Activated CD4-positive, CD25-positive, alpha-beta regulatory T cell treated with anti-CD3 and anti-CD28 coated beads, Interleukin-2, amount 50 U/mL, for 72 hours (primary cell): ENCODE data around the gene AFMID.

ENCODE experiments used
- DNase-seq: peaks from one replicate; pipeline ENCODE4 v3.0.0; 2021

AFMID gene

DNA sequence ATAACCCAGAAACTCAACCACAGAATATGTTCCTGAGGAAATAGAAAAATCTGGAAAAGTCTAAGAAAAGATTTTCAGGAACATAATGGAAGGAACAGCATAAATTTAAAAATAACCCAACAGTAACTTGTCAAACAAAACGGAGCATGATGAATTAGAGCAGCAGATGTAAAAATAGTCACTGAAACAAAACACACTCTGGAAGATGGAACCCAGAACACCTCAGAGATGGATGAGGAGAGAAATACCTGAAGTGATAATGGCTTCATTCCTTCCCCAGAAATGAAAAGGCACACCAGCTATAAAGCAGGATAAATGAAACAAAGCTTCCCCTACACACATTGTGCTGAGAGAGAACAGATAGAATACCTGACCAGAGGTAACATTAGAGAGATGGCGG lies 6.7 kb upstream of the AFMID start:
- no peak for DNase-seq

DNA sequence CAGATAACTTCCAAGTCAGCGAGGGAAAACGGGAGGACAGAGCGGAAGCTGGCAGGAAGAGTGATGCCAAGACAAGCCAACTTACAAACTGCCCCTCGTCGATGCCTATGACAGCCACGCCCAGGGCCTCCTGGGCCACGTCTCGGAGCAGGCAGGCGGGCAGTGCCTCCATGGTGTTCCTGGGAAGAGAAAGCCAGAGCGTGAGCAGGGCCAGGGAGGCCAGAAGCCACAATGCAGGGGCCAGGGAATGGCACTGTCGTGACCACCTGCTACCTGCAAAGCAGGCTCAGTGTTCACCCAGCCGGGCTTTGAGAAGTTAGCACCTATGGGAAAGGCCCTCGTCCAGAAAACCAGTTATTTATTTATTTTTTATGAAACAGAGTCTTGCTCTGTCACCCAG lies 4.7 kb upstream of the AFMID start:
- no peak for DNase-seq

DNA sequence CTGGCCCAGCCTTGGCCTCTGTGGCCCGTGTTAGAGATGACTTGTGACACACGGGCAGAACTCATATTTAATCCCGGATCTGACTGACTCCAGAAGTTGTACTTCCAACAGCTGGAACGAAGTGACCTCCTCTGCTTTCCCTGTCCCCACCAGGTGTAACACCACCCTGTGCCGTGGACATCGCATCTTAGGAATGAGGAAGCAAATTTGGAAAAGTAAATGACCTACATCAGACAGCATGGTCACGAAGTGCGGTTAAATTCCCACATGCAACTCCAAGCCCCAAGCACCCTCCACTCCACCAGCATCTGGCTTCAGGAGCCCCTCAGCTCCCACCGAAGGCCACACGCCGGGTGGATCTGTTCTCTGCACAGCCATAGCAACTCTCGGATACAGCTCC lies 3.2 kb upstream of the AFMID start:
- DNase-seq, result no peak

DNA sequence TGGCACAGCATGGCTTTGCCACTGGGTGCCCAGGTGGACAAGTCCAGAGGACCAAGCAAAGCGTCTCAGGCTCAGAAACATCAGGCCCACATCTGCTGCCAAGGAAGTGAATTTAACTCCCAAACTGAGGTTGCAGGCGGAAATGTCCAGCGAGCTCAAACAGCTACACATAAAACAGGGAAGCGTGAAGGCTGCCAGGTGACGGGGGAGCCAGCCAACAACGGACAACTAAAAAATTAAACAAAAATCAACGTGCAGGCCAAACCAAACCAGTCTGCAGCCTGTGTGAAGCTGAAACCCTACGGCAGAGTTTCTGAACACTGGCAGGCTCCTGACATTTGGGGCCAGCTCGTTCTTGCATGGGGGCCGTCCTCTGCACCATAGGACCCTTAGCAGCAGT lies 2.8 kb upstream of the AFMID start:
- DNase-seq, result no peak

DNA sequence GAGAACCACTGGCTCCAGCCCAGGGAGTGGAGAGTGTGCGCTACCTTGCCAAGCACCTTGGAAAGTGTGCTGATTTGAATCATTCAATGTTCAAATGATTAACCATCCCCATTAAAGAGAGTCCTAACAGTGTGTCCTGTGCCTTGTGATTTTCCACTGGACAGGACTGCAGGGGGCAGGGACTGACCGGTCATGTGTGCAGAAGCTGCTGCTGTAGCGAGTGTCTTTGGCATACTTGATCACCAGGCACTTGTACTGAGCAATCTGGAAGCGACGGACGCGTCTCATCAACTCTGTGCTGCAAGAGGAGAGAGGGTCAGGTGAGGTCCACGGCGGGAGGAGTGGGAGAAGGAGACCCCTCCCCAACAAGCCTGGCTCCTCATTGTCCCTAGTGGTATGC lies 2.3 kb upstream of the AFMID start:
- no peak for DNase-seq

DNA sequence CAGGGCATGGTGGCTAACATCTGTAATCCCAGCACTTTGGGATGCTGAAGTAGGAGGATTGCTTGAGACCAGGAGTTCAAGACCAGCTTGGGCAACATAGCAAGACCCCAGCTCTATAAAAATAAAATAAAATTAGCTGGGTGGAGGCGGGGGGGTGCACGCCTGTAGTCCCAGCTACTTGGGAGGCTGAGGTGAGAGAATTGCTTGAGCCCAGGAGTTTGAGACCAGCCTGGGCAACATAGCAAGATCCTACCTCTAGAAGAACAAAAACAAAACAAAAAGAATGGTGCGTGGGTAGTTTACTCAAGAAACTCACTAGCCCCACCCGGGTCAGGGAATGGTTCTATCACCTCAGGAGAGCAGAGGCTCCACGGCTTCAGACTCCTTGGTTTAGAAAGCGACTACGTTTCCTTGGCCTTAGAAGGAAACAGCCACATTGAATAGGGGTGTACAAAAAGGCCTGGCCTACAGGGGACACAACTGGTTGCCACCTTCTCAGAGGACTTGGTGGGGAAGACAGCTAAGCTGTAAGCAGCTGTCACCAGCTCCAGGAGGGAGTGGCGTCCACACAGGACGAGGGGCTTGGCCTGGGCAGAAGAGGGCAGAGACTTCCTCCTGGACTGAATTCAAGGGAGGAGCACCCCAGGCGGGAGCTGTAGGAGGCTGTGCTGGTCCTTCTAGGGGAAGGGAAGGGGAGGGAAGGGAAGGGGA lies 1.0 kb upstream of the AFMID start:
- DNase-seq, result no peak

DNA sequence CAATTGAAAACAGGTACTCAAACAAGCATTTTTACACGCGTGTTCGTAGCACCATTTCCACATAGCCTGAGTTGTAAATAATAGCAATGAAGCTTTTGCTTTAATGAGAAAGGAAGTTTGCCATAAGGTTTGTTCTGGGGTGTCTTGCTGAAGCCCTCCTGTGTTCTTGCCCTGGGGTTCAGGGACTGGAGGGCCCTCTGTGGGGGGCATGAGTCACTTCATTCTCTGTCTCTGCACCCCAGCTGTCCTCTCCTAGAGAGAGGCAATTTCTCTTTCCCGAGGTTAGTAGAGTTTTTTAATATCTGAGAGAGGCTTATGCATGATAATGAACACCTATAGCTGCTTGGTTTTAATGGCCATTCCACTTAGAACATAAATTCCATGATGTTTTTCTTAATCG lies 9.6 kb downstream of the AFMID start:
- no peak for DNase-seq

DNA sequence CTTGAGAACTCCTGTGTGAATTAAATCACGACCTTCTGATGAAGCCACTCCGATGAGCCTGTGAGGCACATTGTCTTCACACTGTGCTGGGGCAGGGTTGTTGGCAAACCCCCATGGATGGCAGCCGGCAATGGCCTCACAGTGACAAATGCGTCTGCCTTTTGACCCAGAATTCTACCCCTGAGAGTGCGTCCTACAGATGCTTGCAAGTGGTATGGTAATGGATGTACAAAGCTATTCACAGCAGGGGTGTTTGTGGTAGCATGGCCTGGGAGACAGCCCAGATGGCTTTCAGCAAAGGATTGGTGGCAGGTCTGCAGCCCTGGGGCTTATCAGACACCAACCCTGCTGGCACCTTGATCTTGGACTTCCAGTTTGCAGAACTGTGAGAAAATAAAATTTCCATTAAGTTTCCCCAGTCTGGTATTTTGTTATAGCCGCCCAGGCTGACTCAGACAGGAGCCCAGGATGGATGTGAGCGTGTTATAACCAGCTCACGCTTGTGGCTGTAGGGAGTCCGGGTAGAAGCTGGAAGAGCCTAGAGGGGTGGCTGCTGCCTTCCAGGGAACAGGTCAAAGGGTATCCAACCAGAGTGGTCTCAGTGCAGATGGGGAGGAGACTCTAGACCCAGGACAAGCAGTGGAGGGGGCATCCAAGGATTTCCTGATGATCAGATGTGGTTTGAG lies 10.1 kb downstream of the AFMID start:
- DNase-seq, result no peak

DNA sequence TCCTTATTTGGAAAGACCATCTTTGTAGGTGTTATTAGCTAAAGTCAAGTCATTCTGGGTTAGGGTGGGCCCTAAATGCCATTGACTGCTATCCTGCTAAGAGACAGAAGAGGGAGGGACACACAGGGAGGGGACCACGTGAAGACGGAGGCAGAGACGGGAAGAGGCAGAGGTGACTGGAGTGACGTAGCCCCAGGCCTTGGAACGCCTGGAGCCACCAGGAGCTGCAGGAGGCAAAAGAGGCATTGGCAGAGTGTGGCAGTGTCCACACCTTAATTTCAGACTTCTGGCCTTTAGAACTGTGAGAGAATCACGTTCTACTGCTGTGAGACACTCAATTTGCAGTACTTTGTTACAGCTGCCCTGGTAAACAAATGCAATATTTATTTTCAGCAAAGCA lies 13.3 kb downstream of the AFMID start:
- DNase-seq, result no peak

DNA sequence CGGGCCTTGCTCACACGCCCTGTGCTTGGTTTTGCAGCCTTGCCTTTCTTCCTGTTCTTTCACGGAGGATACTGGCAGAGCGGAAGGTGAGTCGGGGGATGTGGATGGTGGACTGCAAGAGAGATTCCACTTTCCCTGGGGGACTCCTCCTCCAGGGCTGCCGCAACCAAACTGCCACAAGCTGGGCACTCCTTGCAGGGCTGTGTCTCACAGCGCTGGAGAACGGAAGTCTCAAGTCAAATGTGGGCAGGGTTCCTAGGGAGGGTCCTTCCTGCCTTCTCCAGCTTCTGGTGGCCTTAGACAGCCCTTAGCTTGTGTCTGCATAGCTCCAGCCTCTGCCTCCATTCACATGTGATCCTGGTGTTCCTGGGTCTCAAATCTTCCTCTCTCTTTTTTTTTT lies 15.5 kb downstream of the AFMID start:
- DNase-seq, result no peak

DNA sequence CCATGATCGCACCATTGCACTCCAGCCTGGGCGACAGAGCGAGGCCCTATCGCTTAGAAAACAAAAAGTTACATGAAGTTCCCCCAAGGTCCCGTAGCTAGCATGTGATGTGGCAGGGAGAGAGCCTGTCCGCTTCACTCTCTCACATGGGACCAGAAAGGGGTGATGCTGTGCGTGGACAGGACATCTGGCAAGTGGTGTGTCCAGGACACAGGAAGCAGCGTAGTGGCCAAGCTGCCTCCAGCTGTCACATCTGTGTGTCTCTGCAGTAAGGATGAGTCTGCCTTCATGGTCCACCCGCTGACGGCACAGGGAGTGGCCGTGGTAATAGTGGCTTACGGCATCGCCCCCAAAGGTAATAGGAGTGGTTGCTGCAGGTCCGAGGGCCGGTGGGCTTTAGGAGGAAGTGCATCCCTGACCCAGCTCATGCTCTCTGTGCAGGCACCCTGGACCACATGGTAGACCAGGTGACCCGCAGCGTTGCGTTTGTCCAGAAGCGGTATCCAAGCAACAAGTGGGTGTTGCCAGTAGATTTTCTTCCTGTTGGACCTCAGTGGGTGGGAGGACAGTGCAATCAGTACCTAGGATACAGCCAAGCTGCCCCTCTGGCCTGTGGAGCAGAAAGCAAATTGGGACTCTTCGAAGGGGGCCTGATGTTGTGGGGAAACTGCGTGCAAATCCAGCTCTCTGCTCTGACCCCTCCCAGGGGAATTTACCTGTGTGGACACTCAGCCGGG lies 17.4 kb downstream of the AFMID start:
- DNase-seq, result no peak

DNA sequence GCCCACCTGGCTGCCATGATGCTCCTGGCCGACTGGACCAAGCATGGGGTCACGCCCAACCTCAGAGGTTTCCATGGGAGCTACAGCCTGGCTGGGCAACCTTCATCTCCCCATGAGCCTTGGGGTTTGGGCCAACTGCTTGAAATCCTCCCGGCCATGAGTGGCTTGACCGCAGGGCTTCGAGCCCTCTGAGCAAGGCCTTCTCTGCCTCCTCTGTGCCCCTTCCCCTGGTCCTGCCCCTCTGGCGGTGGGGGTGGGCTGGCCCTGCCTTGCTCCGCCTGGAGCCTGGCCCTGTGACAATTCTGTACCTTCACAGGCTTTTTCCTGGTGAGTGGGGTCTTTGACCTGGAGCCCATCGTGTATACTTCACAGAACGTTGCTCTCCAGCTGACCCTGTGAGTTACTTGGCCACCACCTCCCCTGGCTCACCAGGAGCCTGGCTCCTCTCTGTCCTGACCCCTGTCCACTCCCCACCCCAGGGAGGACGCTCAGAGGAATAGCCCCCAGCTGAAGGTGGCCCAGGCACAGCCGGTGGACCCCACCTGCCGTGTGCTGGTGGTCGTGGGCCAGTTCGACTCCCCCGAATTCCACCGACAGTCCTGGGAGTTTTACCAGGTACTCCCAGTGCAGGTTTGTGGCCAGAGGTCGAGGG lies 18.1 kb downstream of the AFMID start:
- no peak for DNase-seq

DNA sequence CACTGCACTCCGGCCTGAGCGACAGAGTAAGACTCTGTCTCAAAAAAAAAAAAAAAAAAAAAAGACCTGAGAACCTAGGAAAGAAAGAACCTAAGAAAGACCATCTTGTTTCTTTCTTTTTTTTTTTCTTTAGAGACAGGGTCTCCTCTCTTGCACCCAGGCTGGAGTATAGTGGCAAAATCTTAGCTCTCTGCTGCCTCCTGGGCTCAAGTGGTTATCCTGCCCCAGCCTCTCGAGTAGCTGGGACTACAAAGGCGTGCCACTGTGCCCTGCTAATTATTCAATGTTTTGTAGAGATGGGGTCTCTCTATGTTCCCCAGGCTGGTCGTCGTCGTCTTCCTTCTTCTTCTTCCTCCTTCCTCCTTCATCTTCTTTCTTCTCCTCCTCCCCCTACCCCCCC lies 19.1 kb downstream of the AFMID start:
- no peak for DNase-seq

DNA sequence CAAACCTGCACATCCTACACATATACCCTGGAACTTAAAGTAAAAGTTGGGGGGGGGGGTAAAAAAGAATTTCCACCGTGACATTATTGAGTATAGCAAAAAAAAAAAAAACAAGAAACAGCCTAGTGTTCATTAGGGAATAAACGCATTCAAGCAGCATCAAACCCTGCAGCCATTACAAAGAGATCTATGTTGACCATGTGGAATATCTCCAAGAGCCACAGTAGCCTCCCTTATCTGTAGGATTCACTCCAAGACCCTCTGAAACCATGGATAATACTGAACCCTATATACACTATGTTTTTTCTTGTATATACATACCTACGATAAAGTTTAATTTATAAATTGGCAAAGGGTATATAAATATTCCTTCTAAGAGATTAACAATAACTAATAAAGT lies 21.3 kb downstream of the AFMID start:
- no peak for DNase-seq

DNA sequence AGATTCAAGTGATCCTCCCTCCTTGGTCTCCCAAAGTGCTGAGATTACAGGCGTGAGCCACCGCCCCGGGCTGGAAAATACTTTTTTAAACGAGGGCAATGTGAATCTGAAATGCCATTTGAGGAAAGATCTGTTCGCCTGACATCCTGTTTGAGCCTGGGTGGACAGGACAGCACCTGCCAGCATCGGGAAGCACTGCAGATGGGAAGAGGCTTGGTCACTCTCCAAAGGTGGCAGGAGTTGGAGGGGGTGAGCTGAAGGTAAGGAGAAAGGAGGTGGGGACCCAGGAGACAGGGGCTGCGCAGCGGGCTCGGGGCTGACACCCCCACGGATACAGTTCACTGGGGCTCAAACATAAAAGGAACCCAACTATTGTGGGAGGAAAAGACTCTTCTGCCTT lies 22.9 kb downstream of the AFMID start:
- DNase-seq, result no peak

DNA sequence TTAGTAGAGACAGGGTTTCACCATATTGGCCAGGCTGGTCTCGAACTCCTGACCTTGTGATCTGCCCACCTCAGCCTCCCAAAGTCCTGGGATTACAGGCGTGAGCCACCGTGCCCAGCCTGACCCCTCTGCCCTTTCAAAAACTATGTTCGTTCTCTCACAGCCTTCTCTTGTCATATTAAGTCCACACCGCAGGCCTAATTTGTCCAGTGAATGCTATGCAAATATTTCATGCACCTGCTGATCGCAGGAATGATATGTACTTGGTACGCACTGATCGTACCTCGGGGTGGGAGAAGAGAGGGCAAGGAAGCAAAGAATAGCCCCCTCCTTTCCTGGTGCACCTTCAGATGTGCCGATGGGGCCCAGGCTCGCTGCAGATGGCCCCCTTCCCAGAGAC lies 23.9 kb downstream of the AFMID start:
- DNase-seq, result no peak

DNA sequence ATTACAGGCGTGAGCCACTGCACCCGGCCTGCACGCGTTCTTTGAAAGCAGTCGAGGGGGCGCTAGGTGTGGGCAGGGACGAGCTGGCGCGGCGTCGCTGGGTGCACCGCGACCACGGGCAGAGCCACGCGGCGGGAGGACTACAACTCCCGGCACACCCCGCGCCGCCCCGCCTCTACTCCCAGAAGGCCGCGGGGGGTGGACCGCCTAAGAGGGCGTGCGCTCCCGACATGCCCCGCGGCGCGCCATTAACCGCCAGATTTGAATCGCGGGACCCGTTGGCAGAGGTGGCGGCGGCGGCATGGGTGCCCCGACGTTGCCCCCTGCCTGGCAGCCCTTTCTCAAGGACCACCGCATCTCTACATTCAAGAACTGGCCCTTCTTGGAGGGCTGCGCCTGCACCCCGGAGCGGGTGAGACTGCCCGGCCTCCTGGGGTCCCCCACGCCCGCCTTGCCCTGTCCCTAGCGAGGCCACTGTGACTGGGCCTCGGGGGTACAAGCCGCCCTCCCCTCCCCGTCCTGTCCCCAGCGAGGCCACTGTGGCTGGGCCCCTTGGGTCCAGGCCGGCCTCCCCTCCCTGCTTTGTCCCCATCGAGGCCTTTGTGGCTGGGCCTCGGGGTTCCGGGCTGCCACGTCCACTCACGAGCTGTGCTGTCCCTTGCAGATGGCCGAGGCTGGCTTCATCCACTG lies 27.0 kb downstream of the AFMID start, which contains the start of gene BIRC5:
Gene BIRC5, plus strand, starts transcription at position 238 of the 690 bp plus-strand sequence. Its CDS starts 64 bp downstream, at position 302.
- peak; percentile 95 for DNase-seq

DNA sequence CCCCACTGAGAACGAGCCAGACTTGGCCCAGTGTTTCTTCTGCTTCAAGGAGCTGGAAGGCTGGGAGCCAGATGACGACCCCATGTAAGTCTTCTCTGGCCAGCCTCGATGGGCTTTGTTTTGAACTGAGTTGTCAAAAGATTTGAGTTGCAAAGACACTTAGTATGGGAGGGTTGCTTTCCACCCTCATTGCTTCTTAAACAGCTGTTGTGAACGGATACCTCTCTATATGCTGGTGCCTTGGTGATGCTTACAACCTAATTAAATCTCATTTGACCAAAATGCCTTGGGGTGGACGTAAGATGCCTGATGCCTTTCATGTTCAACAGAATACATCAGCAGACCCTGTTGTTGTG lies 27.5 kb downstream of the AFMID start:
- DNase-seq, result no peak

DNA sequence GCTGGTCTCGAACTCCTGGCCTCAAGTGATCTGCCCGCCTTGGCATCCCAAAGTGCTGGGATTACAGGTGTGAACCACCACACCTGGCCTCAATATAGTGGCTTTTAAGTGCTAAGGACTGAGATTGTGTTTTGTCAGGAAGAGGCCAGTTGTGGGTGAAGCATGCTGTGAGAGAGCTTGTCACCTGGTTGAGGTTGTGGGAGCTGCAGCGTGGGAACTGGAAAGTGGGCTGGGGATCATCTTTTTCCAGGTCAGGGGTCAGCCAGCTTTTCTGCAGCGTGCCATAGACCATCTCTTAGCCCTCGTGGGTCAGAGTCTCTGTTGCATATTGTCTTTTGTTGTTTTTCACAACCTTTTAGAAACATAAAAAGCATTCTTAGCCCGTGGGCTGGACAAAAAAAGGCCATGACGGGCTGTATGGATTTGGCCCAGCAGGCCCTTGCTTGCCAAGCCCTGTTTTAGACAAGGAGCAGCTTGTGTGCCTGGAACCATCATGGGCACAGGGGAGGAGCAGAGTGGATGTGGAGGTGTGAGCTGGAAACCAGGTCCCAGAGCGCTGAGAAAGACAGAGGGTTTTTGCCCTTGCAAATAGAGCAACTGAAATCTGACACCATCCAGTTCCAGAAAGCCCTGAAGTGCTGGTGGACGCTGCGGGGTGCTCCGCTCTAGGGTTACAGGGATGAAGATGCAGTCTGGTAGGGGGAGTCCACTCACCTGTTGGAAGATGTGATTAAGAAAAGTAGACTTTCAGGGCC lies 32.4 kb downstream of the AFMID start:
- DNase-seq, result no peak

DNA sequence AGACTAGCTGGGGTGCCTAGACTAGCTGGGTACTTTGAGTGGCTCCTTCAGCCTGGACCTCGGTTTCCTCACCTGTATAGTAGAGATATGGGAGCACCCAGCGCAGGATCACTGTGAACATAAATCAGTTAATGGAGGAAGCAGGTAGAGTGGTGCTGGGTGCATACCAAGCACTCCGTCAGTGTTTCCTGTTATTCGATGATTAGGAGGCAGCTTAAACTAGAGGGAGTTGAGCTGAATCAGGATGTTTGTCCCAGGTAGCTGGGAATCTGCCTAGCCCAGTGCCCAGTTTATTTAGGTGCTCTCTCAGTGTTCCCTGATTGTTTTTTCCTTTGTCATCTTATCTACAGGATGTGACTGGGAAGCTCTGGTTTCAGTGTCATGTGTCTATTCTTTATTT lies 35.9 kb downstream of the AFMID start:
- DNase-seq, result no peak

DNA sequence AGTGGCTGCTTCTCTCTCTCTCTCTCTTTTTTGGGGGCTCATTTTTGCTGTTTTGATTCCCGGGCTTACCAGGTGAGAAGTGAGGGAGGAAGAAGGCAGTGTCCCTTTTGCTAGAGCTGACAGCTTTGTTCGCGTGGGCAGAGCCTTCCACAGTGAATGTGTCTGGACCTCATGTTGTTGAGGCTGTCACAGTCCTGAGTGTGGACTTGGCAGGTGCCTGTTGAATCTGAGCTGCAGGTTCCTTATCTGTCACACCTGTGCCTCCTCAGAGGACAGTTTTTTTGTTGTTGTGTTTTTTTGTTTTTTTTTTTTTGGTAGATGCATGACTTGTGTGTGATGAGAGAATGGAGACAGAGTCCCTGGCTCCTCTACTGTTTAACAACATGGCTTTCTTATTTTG lies 36.6 kb downstream of the AFMID start:
- DNase-seq, result no peak
